Naive thymus-derived CD8-positive, alpha-beta T cell (primary cell): Measurements from ENCODE around the gene POTEB. TPM values are rescaled to one million over a fixed set of nuclear protein-coding genes. Genes with fewer than 3 reads are reported as not detected.
"Not testable (repeated sequence)": the region's sequence is repeated elsewhere in the genome, so short reads cannot be mapped to it uniquely, and the experiment has no call there.

ENCODE experiments used
- ATAC-seq, 2 donors: fragments of 150-1000 bp; cut with Tn5 transposase in 1 of 2; sonication (Bioruptor Pico), chemical (Tn5 transposase) in 1 of 2; 1 replicate in 1 of 2; 2 replicates in 1 of 2; pipeline ENCODE4 v1.10.0; 2021; ENCODE audit warnings: mild to moderate bottlenecking in 2 of 2, moderate library complexity in 2 of 2
- POLR2A ChIA-PET: fragments of 350-600 bp; sonication (Branson Sonifier 250); formaldehyde crosslinking; loops from one replicate; lab custom pipeline; 2021; ENCODE audit warnings: antibody characterized with exemption; lab: Charles Lee
- DNase-seq, 10 donors: peaks; one replicate each; pipeline versions ENCODE4 v3.0.0 to v3.0.0-alpha.2; 2020 to 2022
- H3K27ac Mint-ChIP-seq, 10 donors: one replicate each; pipeline ENCODE4 v1.8.0; 2020 to 2022; ENCODE audit warnings: mild to moderate bottlenecking in 10 of 10, mixed read lengths in 10 of 10, moderate library complexity in 4 of 10, inconsistent platforms in 1 of 10
- H3K27me3 Mint-ChIP-seq, 5 donors: one replicate each; pipeline ENCODE4 v1.8.0; 2021 to 2022; ENCODE audit warnings: mixed read lengths in 5 of 5
- H3K36me3 Mint-ChIP-seq, 3 donors: one replicate each; pipeline ENCODE4 v1.8.0; 2020 to 2022; ENCODE audit warnings: mixed read lengths in 3 of 3, mild to moderate bottlenecking in 2 of 3, inconsistent platforms in 1 of 3
- H3K4me1 Mint-ChIP-seq, 4 donors: one replicate each; pipeline ENCODE4 v1.8.0; 2021 to 2022; ENCODE audit warnings: mixed read lengths in 4 of 4
- H3K4me3 Mint-ChIP-seq, 10 donors: one replicate each; pipeline ENCODE4 v1.8.0; 2020 to 2022; ENCODE audit warnings: mild to moderate bottlenecking in 10 of 10, mixed read lengths in 10 of 10, moderate library complexity in 6 of 10, inconsistent platforms in 1 of 10
- H3K9me3 Mint-ChIP-seq, 9 donors: one replicate each; pipeline ENCODE4 v1.8.0; 2020 to 2022; ENCODE audit warnings: mixed read lengths in 9 of 9, mild to moderate bottlenecking in 3 of 9, inconsistent platforms in 1 of 9, moderate library complexity in 1 of 9
- microRNA-seq: library from miRNA; unstranded; fragments of <30 nt; microRNA quantifications from one replicate; pipeline ENCODE4 v1.2.0, GENCODE V29; 2022; ENCODE audit warnings: borderline microRNAs expressed
- polyA plus RNA-seq, 3 donors: library from polyadenylated mRNA; unstranded; fragments of 300-500 nt; fragmentation: Illumina TruSeq; gene quantifications; one replicate each; pipeline ENCODE4 v1.2.3, GENCODE V29; 2021
- total RNA-seq, 8 experiments: library from RNA in 2 of 8; stranded (reverse) in 2 of 8; gene quantifications; one replicate each; pipeline ENCODE4 v1.2.3 and lab custom pipeline; 2021 to 2026

The POTEB gene
- not detected for total RNA-seq
- not detected for polyA plus RNA-seq
- 0 reads per million in 6 experiments for total RNA-seq (lab: John Stamatoyannopoulos, UW)

GRCh38 chr15:21877635-21878034 lies at the start of gene POTEB:
TSS of gene POTEB (minus strand) at chr15:21877735. CDS start at chr15:21877246, 489 bp downstream.
- H3K27me3 Mint-ChIP-seq, ATAC-seq, H3K4me1 Mint-ChIP-seq, H3K27ac Mint-ChIP-seq, H3K36me3 Mint-ChIP-seq, POLR2A ChIA-PET, H3K9me3 Mint-ChIP-seq, DNase-seq, H3K4me3 Mint-ChIP-seq: not testable (repeated sequence)

GRCh38 chr15:21890955-21891354 lies 13.4 kb upstream of the POTEB start:
- H3K9me3 Mint-ChIP-seq, H3K27me3 Mint-ChIP-seq, H3K27ac Mint-ChIP-seq, DNase-seq, ATAC-seq, POLR2A ChIA-PET, H3K4me1 Mint-ChIP-seq, H3K4me3 Mint-ChIP-seq, H3K36me3 Mint-ChIP-seq: not testable (repeated sequence)

- H3K9me3 Mint-ChIP-seq, H3K27me3 Mint-ChIP-seq, H3K36me3 Mint-ChIP-seq, ATAC-seq, POLR2A ChIA-PET, H3K4me1 Mint-ChIP-seq, DNase-seq, H3K27ac Mint-ChIP-seq, H3K4me3 Mint-ChIP-seq: not testable (repeated sequence)
These were observed 12.0 kb upstream of the POTEB start for GRCh38 chr15:21889542-21889941.

GRCh38 chr15:21838831-21839230 lies 38.7 kb downstream of the POTEB start:
- H3K4me1 Mint-ChIP-seq, POLR2A ChIA-PET, H3K9me3 Mint-ChIP-seq, H3K27me3 Mint-ChIP-seq, H3K27ac Mint-ChIP-seq, H3K4me3 Mint-ChIP-seq, ATAC-seq, H3K36me3 Mint-ChIP-seq: not testable (repeated sequence)
- peak in 3 of 10 donors; percentile 0 to 6 (median 0) for DNase-seq

Small RNA genes lying within 50 kb of the gene (microRNA-seq; reads per million reads assigned to microRNA genes)
- gene MIR3118-4, result not detected

Other genes starting within 250 kb of the POTEB start
- not detected for gene OR4M2, start 202.8 kb upstream of the POTEB start, total RNA-seq
- gene OR4M2, start 202.8 kb upstream of the POTEB start, polyA plus RNA-seq, result not detected